Effector memory CD4-positive, alpha-beta T cell (primary cell): ENCODE measurements around the gene ANP32D.
"Not testable (repeated sequence)": the region's sequence is repeated elsewhere in the genome, so short reads cannot be mapped to it uniquely, and the experiment has no call there.

Experiments used
- DNase-seq, 3 donors: peaks; one replicate each; pipeline ENCODE4 v3.0.0-alpha.2; 2020
- H3K27ac ChIP-seq: 2 replicates; pipeline ENCODE4 v1.7.0; 2013; ENCODE audit warnings: mild to moderate bottlenecking, low read length, moderate library complexity; ENCODE audit not compliant: insufficient read depth, poor library complexity, severe bottlenecking
- H3K27me3 ChIP-seq: replicated peaks from 2 replicates; pipeline ENCODE4 v1.7.0; 2013; ENCODE audit warnings: mild to moderate bottlenecking, low read length; ENCODE audit not compliant: insufficient read depth, control insufficient read depth, poor library complexity, severe bottlenecking
- H3K36me3 ChIP-seq: 2 replicates; pipeline ENCODE4 v1.7.0; 2013; ENCODE audit warnings: mild to moderate bottlenecking, low read length, moderate library complexity; ENCODE audit not compliant: control insufficient read depth, insufficient read depth
- H3K4me1 ChIP-seq: 2 replicates; pipeline ENCODE4 v1.7.0; 2013; ENCODE audit warnings: low read length, mild to moderate bottlenecking; ENCODE audit not compliant: control insufficient read depth, insufficient read depth, poor library complexity, severe bottlenecking
- H3K4me3 ChIP-seq: 2 replicates; pipeline ENCODE4 v1.7.0; 2013; ENCODE audit warnings: low read length, low read depth, mild to moderate bottlenecking; ENCODE audit not compliant: insufficient read depth, poor library complexity, severe bottlenecking
- H3K9me3 ChIP-seq: 2 replicates; pipeline ENCODE4 v1.7.0; 2013; ENCODE audit warnings: mild to moderate bottlenecking, low read length, moderate library complexity; ENCODE audit not compliant: control insufficient read depth
- total RNA-seq, 3 donors: gene quantifications; one replicate each; lab custom pipeline; 2026; lab: John Stamatoyannopoulos, UW

Gene ANP32D
- total RNA-seq, result 0 reads per million in 3 donors

- H3K27ac ChIP-seq, result no peak within 1 kb of the TSS
- no peak within 1 kb of the TSS for H3K4me3 ChIP-seq
- H3K27me3 ChIP-seq, result no peaks in the 10 kb centered on the region
- H3K9me3 ChIP-seq, result no peaks in the 10 kb centered on the region
- H3K36me3 ChIP-seq, result no peaks in the 10 kb centered on the region
- H3K4me1 ChIP-seq, result no peaks in the 10 kb centered on the region
- no peak for DNase-seq
Measured at GRCh38 chr12:48472259-48472658, at the start of gene ANP32D. Gene ANP32D (plus strand): TSS chr12:48472559. CDS start chr12:48472665, 106 bp downstream.

- H3K27ac ChIP-seq, result no peak overlapping the region
- no peaks in the 10 kb centered on the region for H3K27me3 ChIP-seq
Measured at GRCh38 chr12:48423171-48423570, 49.2 kb upstream of the ANP32D start.

GRCh38 chr12:48424644-48425043, 47.7 kb upstream of the ANP32D start:
- H3K4me1 ChIP-seq, result no peaks in the 10 kb centered on the region
- H3K27me3 ChIP-seq, result no peaks in the 10 kb centered on the region
- H3K9me3 ChIP-seq, result no peaks in the 10 kb centered on the region
- no peak for DNase-seq
- H3K4me3 ChIP-seq, result no peak overlapping the region
- H3K27ac ChIP-seq, result no peak overlapping the region
- H3K36me3 ChIP-seq, result no peaks in the 10 kb centered on the region

More at GRCh38 chr12:48423171-48423570, 49.2 kb upstream of the ANP32D start:
- no peaks in the 10 kb centered on the region for H3K36me3 ChIP-seq
- H3K4me3 ChIP-seq, result no peak overlapping the region
- no peaks in the 10 kb centered on the region for H3K9me3 ChIP-seq
- DNase-seq, result no peak
- H3K4me1 ChIP-seq, result no peaks in the 10 kb centered on the region

DNA sequence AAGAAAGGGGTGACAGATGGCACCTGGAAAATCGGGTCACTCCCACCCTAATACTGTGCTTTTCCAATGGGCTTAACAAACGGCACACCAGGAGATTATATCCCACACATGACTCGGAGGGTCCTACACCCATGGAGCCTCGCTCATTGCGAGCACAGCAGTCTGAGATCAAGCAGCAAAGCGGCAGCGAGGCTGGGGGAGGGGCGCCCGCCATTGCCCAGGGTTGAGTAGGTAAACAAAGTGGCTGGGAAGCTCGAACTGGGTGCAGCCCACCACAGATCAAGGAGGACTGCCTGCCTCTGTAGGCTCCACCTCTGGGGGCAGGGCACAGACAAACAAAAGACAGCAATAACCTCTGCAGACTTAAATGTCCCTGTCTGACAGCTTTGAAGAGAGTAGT, 38.3 kb upstream of the ANP32D start:
- H3K27ac ChIP-seq, H3K36me3 ChIP-seq, H3K4me1 ChIP-seq, DNase-seq, H3K9me3 ChIP-seq, H3K27me3 ChIP-seq, H3K4me3 ChIP-seq: not testable (repeated sequence)

DNA sequence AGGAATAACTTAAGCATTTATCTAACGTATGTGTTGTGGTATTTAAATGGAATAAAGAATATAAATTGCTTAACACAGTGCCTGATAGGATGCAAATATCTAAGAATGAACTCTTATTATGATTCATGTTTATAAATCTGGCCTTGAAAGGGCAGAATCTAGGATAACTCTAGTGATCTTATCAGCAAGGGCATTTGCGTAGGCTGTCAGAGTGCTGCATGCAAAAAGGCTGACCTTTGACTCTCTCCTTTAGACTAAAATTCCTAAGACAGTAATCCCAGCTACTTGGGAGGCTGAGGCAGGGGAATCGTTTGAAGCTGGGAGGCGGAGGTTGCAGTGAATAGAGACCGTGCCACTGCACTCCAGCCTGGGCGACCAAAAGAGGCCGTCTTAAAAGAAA, 31.3 kb upstream of the ANP32D start:
- H3K27ac ChIP-seq, result no peak overlapping the region
- DNase-seq, result no peak
- H3K27me3 ChIP-seq, result no peaks in the 10 kb centered on the region
- H3K4me3 ChIP-seq, result no peak overlapping the region
- H3K9me3 ChIP-seq, result no peaks in the 10 kb centered on the region
- no peaks in the 10 kb centered on the region for H3K4me1 ChIP-seq
- no peaks in the 10 kb centered on the region for H3K36me3 ChIP-seq

DNA sequence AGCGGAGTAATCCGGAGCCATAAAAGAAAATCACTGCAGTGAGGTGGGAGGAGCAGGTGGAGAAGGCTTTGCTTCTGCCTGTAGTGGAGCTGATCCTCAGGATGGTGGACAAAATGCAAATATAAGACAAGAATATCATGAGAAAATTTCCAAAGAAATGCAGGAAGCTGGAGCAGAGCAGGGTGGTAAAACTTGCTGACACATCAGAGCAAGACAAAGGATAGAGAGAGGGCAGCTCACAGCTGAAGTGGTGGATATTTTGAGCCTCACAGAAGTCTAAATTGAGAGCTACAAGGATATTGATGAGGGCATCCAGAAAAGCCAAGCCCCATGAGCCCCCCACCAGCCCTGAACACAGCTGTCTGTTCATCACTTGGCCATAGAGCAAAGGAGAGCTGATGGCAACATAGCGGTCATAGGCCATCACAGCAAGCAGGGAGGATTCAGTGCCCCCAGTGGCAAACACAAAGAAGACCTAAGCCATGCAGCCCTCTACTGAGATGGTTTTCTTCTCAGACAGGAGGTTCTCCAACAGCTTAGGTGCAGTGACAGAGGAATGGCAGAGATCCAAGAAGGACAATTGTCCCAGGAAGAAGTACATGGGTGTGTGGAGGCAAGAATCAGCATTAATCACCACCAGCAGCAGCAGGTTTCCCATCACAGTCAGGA, 30.0 kb upstream of the ANP32D start:
- Histone ChIP-seq H3K27ac (no peak overlapping the region), H3K27me3 (no peaks in the 10 kb centered on the region), H3K4me1 (no peaks in the 10 kb centered on the region), H3K9me3 (no peaks in the 10 kb centered on the region), H3K4me3 (no peak overlapping the region), H3K36me3 (no peaks in the 10 kb centered on the region)
- no peak for DNase-seq

DNA sequence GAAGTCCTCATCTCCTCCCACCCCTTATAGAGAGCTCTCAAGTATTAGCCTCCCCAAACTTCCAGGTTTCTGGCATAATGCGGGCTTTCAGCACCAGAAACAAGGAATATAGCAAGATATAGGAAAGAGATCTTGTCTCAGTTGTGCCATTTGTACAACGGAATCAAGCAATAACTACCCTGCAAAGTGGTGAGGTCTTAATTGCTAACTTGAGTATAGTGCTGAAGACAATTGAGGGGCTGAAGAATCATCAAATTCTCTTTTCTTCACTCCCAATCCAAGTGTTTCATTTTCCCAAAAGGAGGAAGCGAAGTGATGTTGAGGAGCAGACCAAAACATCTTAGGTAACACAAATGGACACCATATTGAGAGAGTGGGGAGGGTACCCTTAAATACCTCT, 26.8 kb upstream of the ANP32D start:
- Histone ChIP-seq H3K4me3 (no peak overlapping the region), H3K9me3 (no peaks in the 10 kb centered on the region), H3K27ac (no peak overlapping the region), H3K4me1 (no peaks in the 10 kb centered on the region), H3K36me3 (no peaks in the 10 kb centered on the region), H3K27me3 (no peaks in the 10 kb centered on the region)
- DNase-seq, result no peak

DNA sequence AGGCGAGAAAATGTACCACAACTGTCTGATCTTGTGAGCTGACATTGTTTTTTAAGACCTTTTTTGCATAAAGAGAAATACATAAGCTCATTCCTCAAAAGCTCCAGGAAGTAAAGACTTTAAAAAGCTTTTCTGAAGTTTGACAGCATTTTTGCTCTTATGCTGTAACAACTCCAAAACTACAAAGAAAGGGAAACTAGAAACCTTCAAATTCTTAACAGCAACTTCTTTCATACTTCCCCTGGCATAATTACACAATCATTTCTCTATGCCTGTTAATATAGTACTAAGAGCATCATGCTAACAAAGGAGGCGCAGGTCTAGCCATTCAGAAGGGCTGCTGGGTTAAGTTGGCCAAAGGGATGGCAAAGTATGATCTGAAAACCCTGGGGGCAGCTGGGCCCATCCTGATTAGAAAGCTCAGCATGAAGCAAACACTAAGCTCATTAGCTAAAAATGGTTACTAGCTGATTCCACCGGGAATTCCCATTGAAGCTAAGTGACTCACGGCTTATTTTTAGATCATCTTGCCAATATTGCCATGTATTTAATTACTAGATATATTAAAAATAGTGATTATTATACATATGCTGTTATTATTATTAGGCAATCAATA, 26.1 kb upstream of the ANP32D start:
- no peak for DNase-seq
- H3K27ac ChIP-seq, result no peak overlapping the region
- no peaks in the 10 kb centered on the region for H3K36me3 ChIP-seq
- no peak overlapping the region for H3K4me3 ChIP-seq
- no peaks in the 10 kb centered on the region for H3K4me1 ChIP-seq
- no peaks in the 10 kb centered on the region for H3K27me3 ChIP-seq
- H3K9me3 ChIP-seq, result no peaks in the 10 kb centered on the region

DNA sequence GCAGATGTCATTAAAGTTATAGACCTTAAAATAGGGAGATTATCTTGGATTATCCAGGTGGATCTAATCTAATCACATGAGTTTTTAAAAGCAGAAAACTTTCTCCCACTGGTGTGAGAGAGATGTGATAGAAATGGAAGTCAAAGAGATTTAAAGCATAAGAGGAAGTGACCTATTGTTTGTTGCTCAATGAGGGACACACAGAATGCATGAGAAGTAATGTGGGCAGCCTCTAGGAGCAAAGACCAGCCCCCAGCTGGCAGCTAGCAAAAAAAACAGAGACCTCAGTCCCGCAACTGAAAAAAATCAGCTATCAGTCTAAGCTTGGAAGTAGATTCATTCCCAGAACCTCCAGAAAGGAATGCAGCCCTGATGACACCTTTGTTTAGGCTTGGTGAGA, 24.6 kb upstream of the ANP32D start:
- Histone ChIP-seq H3K4me3 (no peak overlapping the region), H3K36me3 (no peaks in the 10 kb centered on the region), H3K4me1 (no peaks in the 10 kb centered on the region), H3K27me3 (no peaks in the 10 kb centered on the region), H3K9me3 (no peaks in the 10 kb centered on the region), H3K27ac (no peak overlapping the region)
- no peak for DNase-seq

DNA sequence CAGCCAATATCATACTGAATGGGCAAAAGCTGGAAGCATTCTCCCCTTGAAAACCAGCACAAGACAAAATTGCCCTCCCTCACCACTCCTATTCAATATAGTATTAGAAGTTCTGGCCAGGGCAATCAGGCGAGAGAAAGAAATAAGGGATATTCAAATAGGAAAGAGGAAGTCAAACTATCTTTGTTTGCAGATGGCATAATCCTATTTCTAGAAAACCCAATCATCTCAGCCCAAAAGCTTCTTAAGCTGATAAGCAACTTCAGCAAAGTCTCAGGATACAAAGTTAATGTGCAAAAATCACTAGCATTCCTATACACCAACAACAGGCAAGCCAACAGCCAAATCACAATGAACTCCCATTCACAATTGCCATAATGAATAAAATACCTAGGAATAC, 21.0 kb upstream of the ANP32D start:
- DNase-seq, result no peak
- Histone ChIP-seq H3K27me3 (no peaks in the 10 kb centered on the region), H3K36me3 (no peaks in the 10 kb centered on the region), H3K4me3 (no peak overlapping the region), H3K9me3 (no peaks in the 10 kb centered on the region), H3K4me1 (no peaks in the 10 kb centered on the region), H3K27ac (no peak overlapping the region)
